HEK293 (cell line): ENCODE data around the gene DOK4.

ENCODE experiments used
- BCL11A ChIP-seq: fragments of 450-650 bp; formaldehyde crosslinking; IDR thresholded peaks from 2 replicates; pipeline ENCODE4 v1.5.1; 2016; ENCODE audit warnings: low read depth, missing biosample characterization, missing genetic modification characterization
- GLI4 ChIP-seq: fragments of 450-650 bp; formaldehyde crosslinking; IDR thresholded peaks from 2 replicates; pipeline ENCODE4 v1.5.1; 2016; ENCODE audit warnings: missing biosample characterization, missing genetic modification characterization
- HOXC10 ChIP-seq: sonication (generic); formaldehyde crosslinking; IDR thresholded peaks from 2 replicates; pipeline ENCODE4 v1.8.1; 2023; ENCODE audit warnings: mild to moderate bottlenecking, missing genetic modification reagents
- KLF1 ChIP-seq: fragments of 450-650 bp; formaldehyde crosslinking; IDR thresholded peaks from 2 replicates; pipeline ENCODE4 v1.5.1; 2016; ENCODE audit warnings: missing biosample characterization, missing genetic modification characterization
- KLF9 ChIP-seq: fragments of 450-650 bp; formaldehyde crosslinking; IDR thresholded peaks from 2 replicates; pipeline ENCODE4 v1.5.1; 2016; ENCODE audit warnings: missing biosample characterization, missing genetic modification characterization, low read depth
- PRDM6 ChIP-seq: fragments of 450-650 bp; formaldehyde crosslinking; IDR thresholded peaks from 2 replicates; pipeline ENCODE4 v1.5.1; 2017; ENCODE audit warnings: missing biosample characterization, missing genetic modification characterization
- SP2 ChIP-seq: fragments of 450-650 bp; formaldehyde crosslinking; IDR thresholded peaks from 2 replicates; pipeline ENCODE4 v1.5.1; 2016; ENCODE audit warnings: missing biosample characterization, missing genetic modification characterization
- ZEB2 ChIP-seq: fragments of 450-650 bp; formaldehyde crosslinking; IDR thresholded peaks from 2 replicates; pipeline ENCODE4 v1.5.1; 2016; ENCODE audit warnings: missing biosample characterization, missing genetic modification characterization
- ZFP37 ChIP-seq: fragments of 450-650 bp; formaldehyde crosslinking; IDR thresholded peaks from 2 replicates; pipeline ENCODE4 v1.5.1; 2016; ENCODE audit warnings: missing biosample characterization, missing genetic modification characterization
- ZNF10 ChIP-seq: fragments of 450-650 bp; formaldehyde crosslinking; IDR thresholded peaks from 2 replicates; pipeline ENCODE4 v1.5.1; 2017; ENCODE audit warnings: missing biosample characterization, missing genetic modification characterization
- ZNF146 ChIP-seq: fragments of 450-650 bp; formaldehyde crosslinking; IDR thresholded peaks from 2 replicates; pipeline ENCODE4 v1.5.1; 2016; ENCODE audit warnings: missing biosample characterization, missing genetic modification characterization
- ZNF184 ChIP-seq: fragments of 450-650 bp; IDR thresholded peaks from 2 replicates; pipeline ENCODE4 v1.5.1; 2018; ENCODE audit warnings: missing biosample characterization, mild to moderate bottlenecking, missing genetic modification characterization
- ZNF19 ChIP-seq: fragments of 450-650 bp; formaldehyde crosslinking; IDR thresholded peaks from 2 replicates; pipeline ENCODE4; 2016; ENCODE audit warnings: missing biosample characterization, missing genetic modification characterization, low read depth
- ZNF24 ChIP-seq: fragments of 450-650 bp; formaldehyde crosslinking; IDR thresholded peaks from 2 replicates; pipeline ENCODE4 v1.5.1; 2016; ENCODE audit warnings: missing biosample characterization, missing genetic modification characterization
- ZNF274 ChIP-seq, 2 experiments: fragments of 200-500 bp in 1 of 2; fragments of 450-650 bp in 1 of 2; sonication (Bioruptor generic) in 1 of 2; formaldehyde crosslinking in 1 of 2; IDR thresholded peaks; 2 replicates each; pipeline versions ENCODE4 v1.5.1 to v1.6.1; 2014 to 2016; ENCODE audit warnings: borderline replicate concordance in 1 of 2, inconsistent platforms in 1 of 2, low read length in 1 of 2, missing biosample characterization in 1 of 2, missing genetic modification characterization in 1 of 2
- ZNF37A ChIP-seq: fragments of 450-650 bp; IDR thresholded peaks from 2 replicates; pipeline ENCODE4 v1.5.1; 2018; ENCODE audit warnings: missing biosample characterization, missing genetic modification characterization
- ZNF391 ChIP-seq: fragments of 450-650 bp; formaldehyde crosslinking; IDR thresholded peaks from 2 replicates; pipeline ENCODE4 v1.5.1; 2016; ENCODE audit warnings: low read depth, missing biosample characterization, missing genetic modification characterization, borderline replicate concordance
- ZNF398 ChIP-seq: fragments of 450-650 bp; formaldehyde crosslinking; IDR thresholded peaks from 2 replicates; pipeline ENCODE4 v1.5.1; 2017; ENCODE audit warnings: missing biosample characterization, missing genetic modification characterization
- ZNF561 ChIP-seq: fragments of 450-650 bp; IDR thresholded peaks from 2 replicates; pipeline ENCODE4 v1.5.1; 2018; ENCODE audit warnings: missing biosample characterization, missing genetic modification characterization, borderline replicate concordance
- ZNF600 ChIP-seq: fragments of 450-650 bp; formaldehyde crosslinking; IDR thresholded peaks from 2 replicates; pipeline ENCODE4 v1.5.1; 2016; ENCODE audit warnings: missing biosample characterization, missing genetic modification characterization
- ZNF621 ChIP-seq: fragments of 450-650 bp; formaldehyde crosslinking; IDR thresholded peaks from 2 replicates; pipeline ENCODE4 v1.5.1; 2017; ENCODE audit warnings: missing biosample characterization, missing genetic modification characterization
- ZNF654 ChIP-seq: fragments of 450-650 bp; formaldehyde crosslinking; IDR thresholded peaks from 2 replicates; pipeline ENCODE4 v1.5.1; 2016; ENCODE audit warnings: low read depth, missing biosample characterization, missing genetic modification characterization
- ZNF701 ChIP-seq: fragments of 450-650 bp; formaldehyde crosslinking; IDR thresholded peaks from 2 replicates; pipeline ENCODE4 v1.5.1; 2016; ENCODE audit warnings: missing biosample characterization, missing genetic modification characterization
- ZNF843 ChIP-seq: fragments of 450-650 bp; formaldehyde crosslinking; IDR thresholded peaks from 2 replicates; pipeline ENCODE4 v1.5.1; 2016; ENCODE audit warnings: missing biosample characterization, missing genetic modification characterization
- ZSCAN16 ChIP-seq: fragments of 450-650 bp; formaldehyde crosslinking; IDR thresholded peaks from 2 replicates; pipeline ENCODE4 v1.5.1; 2016; ENCODE audit warnings: missing biosample characterization, missing genetic modification characterization
- ZSCAN5A ChIP-seq: fragments of 450-650 bp; formaldehyde crosslinking; IDR thresholded peaks from 2 replicates; pipeline ENCODE4 v1.5.1; 2016; ENCODE audit warnings: missing biosample characterization, missing genetic modification characterization
- TF ChIP-seq, protein P1 (sequence below): fragments of 450-650 bp; formaldehyde crosslinking; IDR thresholded peaks from 2 replicates; pipeline ENCODE4 v1.5.1; 2016; ENCODE audit warnings: missing biosample characterization, missing genetic modification characterization
- TF ChIP-seq, protein P2 (sequence below): fragments of 450-650 bp; formaldehyde crosslinking; conservative IDR thresholded peaks from 2 replicates; pipeline ENCODE4 v1.5.1; 2016; ENCODE audit warnings: low read depth, missing biosample characterization, missing genetic modification characterization

Gene DOK4

GRCh38 chr16:57447186-57447962 is 38.9 kb downstream of the DOK4 start, which contains the start of the genes CIAPIN1 and COQ9 (continued):
- TF ChIP-seq PRDM6 = no peak
- TF ChIP-seq SP2 = peak; percentile 78
- TF ChIP-seq ZNF600 (tag by site-specific recombination) = no peak
- TF ChIP-seq, protein P1, sequence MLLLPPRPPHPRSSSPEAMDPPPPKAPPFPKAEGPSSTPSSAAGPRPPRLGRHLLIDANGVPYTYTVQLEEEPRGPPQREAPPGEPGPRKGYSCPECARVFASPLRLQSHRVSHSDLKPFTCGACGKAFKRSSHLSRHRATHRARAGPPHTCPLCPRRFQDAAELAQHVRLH (tag by site-specific recombination) = peak; percentile 92
- peak; percentile 84 for TF ChIP-seq ZSCAN16
- TF ChIP-seq ZNF10 = peak; percentile 90
- no peak for TF ChIP-seq BCL11A (tag by site-specific recombination)
- no peak for TF ChIP-seq ZNF654 (tag by site-specific recombination)
- peak; percentile 65; the same call in 1 of the 2 replicates for TF ChIP-seq KLF9 (tag by site-specific recombination)
- no peak for TF ChIP-seq ZNF701
- peak; percentile 93 for TF ChIP-seq ZEB2 (tag by site-specific recombination)
- no peak for TF ChIP-seq ZNF184 (tag by site-specific recombination)
- no peak for TF ChIP-seq HOXC10 (CRISPR knock-in tag)
- no peak for TF ChIP-seq ZNF37A (tag by site-specific recombination)
- no peak for TF ChIP-seq ZNF19 (tag by site-specific recombination)
- TF ChIP-seq KLF1 = peak; percentile 39; the same call in 1 of the 2 replicates
- TF ChIP-seq ZNF24 (tag by site-specific recombination) = peak; percentile 63; the same call in 1 of the 2 replicates
- no peak for TF ChIP-seq ZFP37 (tag by site-specific recombination)
- no peak for TF ChIP-seq GLI4 (tag by site-specific recombination)
- TF ChIP-seq, protein P2, sequence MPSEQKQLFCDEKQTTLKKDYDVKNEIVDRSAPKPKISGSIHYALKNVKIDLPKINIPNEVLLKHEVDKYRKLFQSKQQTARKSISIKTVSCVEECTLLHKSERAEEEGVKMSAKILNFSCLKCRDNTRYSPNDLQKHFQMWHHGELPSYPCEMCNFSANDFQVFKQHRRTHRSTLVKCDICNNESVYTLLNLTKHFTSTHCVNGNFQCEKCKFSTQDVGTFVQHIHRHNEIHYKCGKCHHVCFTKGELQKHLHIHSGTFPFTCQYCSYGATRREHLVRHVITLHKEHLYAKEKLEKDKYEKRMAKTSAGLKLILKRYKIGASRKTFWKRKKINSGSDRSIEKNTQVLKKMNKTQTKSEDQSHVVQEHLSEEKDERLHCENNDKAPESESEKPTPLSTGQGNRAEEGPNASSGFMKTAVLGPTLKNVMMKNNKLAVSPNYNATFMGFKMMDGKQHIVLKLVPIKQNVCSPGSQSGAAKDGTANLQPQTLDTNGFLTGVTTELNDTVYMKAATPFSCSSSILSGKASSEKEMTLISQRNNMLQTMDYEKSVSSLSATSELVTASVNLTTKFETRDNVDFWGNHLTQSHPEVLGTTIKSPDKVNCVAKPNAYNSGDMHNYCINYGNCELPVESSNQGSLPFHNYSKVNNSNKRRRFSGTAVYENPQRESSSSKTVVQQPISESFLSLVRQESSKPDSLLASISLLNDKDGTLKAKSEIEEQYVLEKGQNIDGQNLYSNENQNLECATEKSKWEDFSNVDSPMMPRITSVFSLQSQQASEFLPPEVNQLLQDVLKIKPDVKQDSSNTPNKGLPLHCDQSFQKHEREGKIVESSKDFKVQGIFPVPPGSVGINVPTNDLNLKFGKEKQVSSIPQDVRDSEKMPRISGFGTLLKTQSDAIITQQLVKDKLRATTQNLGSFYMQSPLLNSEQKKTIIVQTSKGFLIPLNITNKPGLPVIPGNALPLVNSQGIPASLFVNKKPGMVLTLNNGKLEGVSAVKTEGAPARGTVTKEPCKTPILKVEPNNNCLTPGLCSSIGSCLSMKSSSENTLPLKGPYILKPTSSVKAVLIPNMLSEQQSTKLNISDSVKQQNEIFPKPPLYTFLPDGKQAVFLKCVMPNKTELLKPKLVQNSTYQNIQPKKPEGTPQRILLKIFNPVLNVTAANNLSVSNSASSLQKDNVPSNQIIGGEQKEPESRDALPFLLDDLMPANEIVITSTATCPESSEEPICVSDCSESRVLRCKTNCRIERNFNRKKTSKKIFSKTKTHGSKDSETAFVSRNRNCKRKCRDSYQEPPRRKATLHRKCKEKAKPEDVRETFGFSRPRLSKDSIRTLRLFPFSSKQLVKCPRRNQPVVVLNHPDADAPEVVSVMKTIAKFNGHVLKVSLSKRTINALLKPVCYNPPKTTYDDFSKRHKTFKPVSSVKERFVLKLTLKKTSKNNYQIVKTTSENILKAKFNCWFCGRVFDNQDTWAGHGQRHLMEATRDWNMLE = peak; percentile 56
- TF ChIP-seq ZNF274 (IDR thresholded peaks at IDR 0.05; ENCODE audit: low read length) = no peak
- no peak for TF ChIP-seq ZNF274 (tag by site-specific recombination; IDR thresholded peaks at IDR 0.05; ENCODE audit: borderline replicate concordance)
- peak; percentile 28; the same call in 1 of the 2 replicates for TF ChIP-seq ZNF391 (tag by site-specific recombination)
- 0 out of 2 replicates have a peak, but pooled peaks have one; percentile 46 for TF ChIP-seq ZNF843 (tag by site-specific recombination)
- TF ChIP-seq ZNF561 = peak; percentile 77; the same call in 1 of the 2 replicates
- TF ChIP-seq ZSCAN5A (tag by site-specific recombination) = peak; percentile 62; the same call in 1 of the 2 replicates
- TF ChIP-seq ZNF146 (tag by site-specific recombination) = peak; percentile 4; the same call in 1 of the 2 replicates
- TF ChIP-seq ZNF621 = no peak
- peak; percentile 85 for TF ChIP-seq ZNF398
